GM19240 (cell line): ENCODE results near the gene GGT5.
A peak's percentile ranks its signal among the peaks of the same experiment; 100 is the strongest.
"Not testable (repeated sequence)": the region's sequence is repeated elsewhere in the genome, so short reads cannot be mapped to it uniquely, and the experiment has no call there.

Experiments used
- DNase-seq: peaks from one replicate; pipeline ENCODE4 v3.0.0; 2011; ENCODE audit warnings: low spot score; ENCODE audit not compliant: insufficient read length

GGT5 gene

GRCh38 chr22:24205438-24206195 is 39.3 kb downstream of the GGT5 start:
- no peak for DNase-seq

- not testable (repeated sequence) for DNase-seq
These were observed 41.0 kb downstream of the GGT5 start for GRCh38 chr22:24203856-24204255.

GRCh38 chr22:24201681-24202614 is 42.9 kb downstream of the GGT5 start:
- no peak for DNase-seq

GRCh38 chr22:24200619-24201212 is 44.2 kb downstream of the GGT5 start:
- no peak for DNase-seq

- no peak for DNase-seq
These were observed 46.2 kb downstream of the GGT5 start for GRCh38 chr22:24198682-24199052.

- DNase-seq = no peak
These were observed 53.0 kb downstream of the GGT5 start for GRCh38 chr22:24191893-24192292.

- DNase-seq = no peak
These were observed 53.5 kb downstream of the GGT5 start for GRCh38 chr22:24191381-24191841.

- no peak for DNase-seq
These were observed 54.2 kb downstream of the GGT5 start for GRCh38 chr22:24190596-24191208.

GRCh38 chr22:24190159-24190540 is 54.7 kb downstream of the GGT5 start:
- no peak for DNase-seq

- DNase-seq = peak; percentile 61
These were observed 55.4 kb downstream of the GGT5 start for GRCh38 chr22:24189249-24190158.

GRCh38 chr22:24188705-24189248 is 56.1 kb downstream of the GGT5 start:
- no peak for DNase-seq

GRCh38 chr22:24187731-24188644 is 56.9 kb downstream of the GGT5 start:
- DNase-seq = no peak

- no peak for DNase-seq
These were observed 57.8 kb downstream of the GGT5 start for GRCh38 chr22:24186892-24187670.

GRCh38 chr22:24186352-24186740 is 58.5 kb downstream of the GGT5 start:
- DNase-seq = no peak

GRCh38 chr22:24185501-24186351 is 59.2 kb downstream of the GGT5 start:
- no peak for DNase-seq

- no peak for DNase-seq
These were observed 59.8 kb downstream of the GGT5 start for GRCh38 chr22:24185001-24185500.
